ENCODE measurements around the gene TNFRSF8.

GRCh38 chr1:12172042-12172851, 109.1 kb downstream of the TNFRSF8 start:
- TF ChIP-seq POLR2A (IDR thresholded peaks at IDR 0.05) (no peak), CTCF (IDR thresholded peaks at IDR 0.05 in 8 of 11, conservative IDR thresholded peaks at IDR 0.05 in 3 of 11) (no peak)

All from spleen (tissue), 7 donors.